MCF 10A (cell line): ENCODE measurements around the gene GRIP1. TPM values are rescaled to one million over a fixed set of nuclear protein-coding genes. Genes with fewer than 3 reads are reported as not detected.

Experiments
- BruUV-seq: library from RNA; stranded (reverse); fragments of 400-500 nt; replicated peaks from 2 replicates; lab custom pipeline; 2021; lab: Mats Ljungman, UMichigan
- CTCF ChIA-PET: fragments of 300-600 bp; sonication (Branson Sonifier 250); formaldehyde crosslinking; extraction: SDS; loops from one replicate; lab custom pipeline; 2021; ENCODE audit warnings: antibody characterized with exemption, inconsistent platforms; lab: Yijun Ruan, JAX
- POLR2A ChIA-PET: fragments of 300-600, 350-650 bp; sonication (Branson Sonifier 250); formaldehyde crosslinking; extraction: SDS; loops from one replicate; lab custom pipeline; 2020; ENCODE audit warnings: antibody characterized with exemption, inconsistent platforms; lab: Yijun Ruan, JAX
- DNase-seq: peaks from one replicate; pipeline ENCODE4 v3.0.0-alpha.2; 2018; ENCODE audit not compliant: unreplicated experiment
- H3K27ac Mint-ChIP-seq: one replicate; pipeline ENCODE4 v1.8.0; 2022; ENCODE audit warnings: mild to moderate bottlenecking, low read depth, mixed read lengths; ENCODE audit not compliant: unreplicated experiment
- H3K27me3 Mint-ChIP-seq: one replicate; pipeline ENCODE4 v1.8.0; 2022; ENCODE audit warnings: mixed read lengths; ENCODE audit not compliant: insufficient read depth, unreplicated experiment
- H3K36me3 Mint-ChIP-seq: one replicate; pipeline ENCODE4 v1.8.0; 2022; ENCODE audit warnings: mild to moderate bottlenecking, moderate library complexity, mixed read lengths; ENCODE audit not compliant: insufficient read depth, unreplicated experiment
- H3K4me1 Mint-ChIP-seq: one replicate; pipeline ENCODE4 v1.8.0; 2022; ENCODE audit warnings: mixed read lengths; ENCODE audit not compliant: insufficient read depth, unreplicated experiment
- H3K4me3 Mint-ChIP-seq: one replicate; pipeline ENCODE4 v1.8.0; 2022; ENCODE audit warnings: mild to moderate bottlenecking, moderate library complexity, mixed read lengths; ENCODE audit not compliant: unreplicated experiment
- H3K9me3 Mint-ChIP-seq: one replicate; pipeline ENCODE4 v1.8.0; 2022; ENCODE audit warnings: mixed read lengths; ENCODE audit not compliant: unreplicated experiment
- intact Hi-C: fragments of 100-400 bp; cut with micrococcal nuclease; formaldehyde crosslinking; loops from 2 replicates; pipeline ENCODE4 v1.14.1; 2022
- total RNA-seq: library from RNA; stranded (reverse); gene quantifications from 2 replicates; pipeline ENCODE4 v1.2.3, GENCODE V29; 2022
- TF ChIP-seq, protein P1 (sequence below): fragments of 200-600 bp; IDR thresholded peaks from one replicate; pipeline ENCODE4 v1.8.0; 2022; ENCODE audit warnings: antibody characterized with exemption, mild to moderate bottlenecking; ENCODE audit not compliant: unreplicated experiment

Gene GRIP1
- total RNA-seq, 1 experiment from 2014 or later, result 8.2 TPM

DNA sequence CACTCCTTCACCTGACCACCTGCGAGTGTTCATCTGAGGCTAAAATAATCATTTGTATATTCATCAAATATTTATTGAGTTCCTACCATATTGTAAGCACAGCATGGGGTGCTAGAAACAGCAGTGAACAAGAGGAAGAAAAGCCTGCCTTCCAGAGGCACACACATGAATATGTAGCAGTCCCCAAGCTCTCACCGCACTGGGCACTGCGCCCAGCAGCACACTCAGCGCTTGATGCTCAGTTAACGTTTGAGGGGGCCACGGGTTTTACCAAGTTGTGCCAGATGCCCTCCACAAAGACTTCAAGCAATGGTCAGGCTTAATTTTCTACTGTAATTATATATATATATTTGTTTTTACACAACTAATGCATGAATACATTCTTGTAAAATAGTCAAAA, 324.6 kb downstream of the GRIP1 start:
- CTCF ChIA-PET, result interaction anchor here (0.7 to 1.3 kb wide), 4 partner anchors 60 to 342 kb away, joined by 3 to 5 read pairs (median 3); no protein-coding TSS in a partner anchor
- Mint-ChIP-seq H3K36me3 (no peaks in the 10 kb centered on the region), H3K27me3 (no peaks in the 10 kb centered on the region), H3K9me3 (no peaks in the 10 kb centered on the region), H3K4me1 (no peaks in the 10 kb centered on the region), H3K27ac (no peak overlapping the region), H3K4me3 (no peak overlapping the region)
- BruUV-seq, result no TSS peak
- POLR2A ChIA-PET, result no interaction called here
- TF ChIP-seq, protein P1, sequence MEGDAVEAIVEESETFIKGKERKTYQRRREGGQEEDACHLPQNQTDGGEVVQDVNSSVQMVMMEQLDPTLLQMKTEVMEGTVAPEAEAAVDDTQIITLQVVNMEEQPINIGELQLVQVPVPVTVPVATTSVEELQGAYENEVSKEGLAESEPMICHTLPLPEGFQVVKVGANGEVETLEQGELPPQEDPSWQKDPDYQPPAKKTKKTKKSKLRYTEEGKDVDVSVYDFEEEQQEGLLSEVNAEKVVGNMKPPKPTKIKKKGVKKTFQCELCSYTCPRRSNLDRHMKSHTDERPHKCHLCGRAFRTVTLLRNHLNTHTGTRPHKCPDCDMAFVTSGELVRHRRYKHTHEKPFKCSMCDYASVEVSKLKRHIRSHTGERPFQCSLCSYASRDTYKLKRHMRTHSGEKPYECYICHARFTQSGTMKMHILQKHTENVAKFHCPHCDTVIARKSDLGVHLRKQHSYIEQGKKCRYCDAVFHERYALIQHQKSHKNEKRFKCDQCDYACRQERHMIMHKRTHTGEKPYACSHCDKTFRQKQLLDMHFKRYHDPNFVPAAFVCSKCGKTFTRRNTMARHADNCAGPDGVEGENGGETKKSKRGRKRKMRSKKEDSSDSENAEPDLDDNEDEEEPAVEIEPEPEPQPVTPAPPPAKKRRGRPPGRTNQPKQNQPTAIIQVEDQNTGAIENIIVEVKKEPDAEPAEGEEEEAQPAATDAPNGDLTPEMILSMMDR, result no peak
- DNase-seq, result no peak
- intact Hi-C loops, result loop anchor here (5.0 kb wide), 1 partner anchor 353 kb away; no protein-coding TSS in a partner anchor

DNA sequence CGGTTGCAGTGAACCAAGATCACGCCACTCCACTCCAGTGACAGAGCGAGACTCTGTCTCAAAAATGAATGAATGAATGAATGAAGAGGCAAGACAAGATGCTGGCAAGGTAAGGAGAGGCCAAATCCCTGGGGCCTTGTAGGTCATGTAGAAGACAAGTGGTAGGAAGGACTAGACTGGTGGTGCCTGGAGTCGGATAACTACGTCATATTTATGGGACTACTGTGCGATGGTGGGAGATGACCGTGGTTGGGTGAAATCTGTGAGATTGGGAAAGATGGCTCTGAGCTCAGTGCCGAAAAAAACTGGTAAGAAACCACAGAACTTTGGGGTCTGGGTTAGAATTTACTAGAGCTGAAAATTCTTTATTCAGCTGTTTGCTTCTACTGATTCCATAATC, 326.0 kb downstream of the GRIP1 start:
- Mint-ChIP-seq H3K4me1 (no peaks in the 10 kb centered on the region), H3K27me3 (no peaks in the 10 kb centered on the region), H3K27ac (no peak overlapping the region), H3K9me3 (no peaks in the 10 kb centered on the region), H3K36me3 (no peaks in the 10 kb centered on the region), H3K4me3 (no peak overlapping the region)
- DNase-seq, result no peak
- BruUV-seq, result no TSS peak
- TF ChIP-seq, protein P1, result no peak
- POLR2A ChIA-PET, result no interaction called here
- intact Hi-C loops, result loop anchor here (1.0 to 5.0 kb wide), 3 partner anchors 56 to 354 kb away; no protein-coding TSS in a partner anchor
- CTCF ChIA-PET, result interaction anchor here (1.0 to 2.5 kb wide), 7 partner anchors 12 to 340 kb away, joined by 4 to 10 read pairs (median 5); no protein-coding TSS in a partner anchor

DNA sequence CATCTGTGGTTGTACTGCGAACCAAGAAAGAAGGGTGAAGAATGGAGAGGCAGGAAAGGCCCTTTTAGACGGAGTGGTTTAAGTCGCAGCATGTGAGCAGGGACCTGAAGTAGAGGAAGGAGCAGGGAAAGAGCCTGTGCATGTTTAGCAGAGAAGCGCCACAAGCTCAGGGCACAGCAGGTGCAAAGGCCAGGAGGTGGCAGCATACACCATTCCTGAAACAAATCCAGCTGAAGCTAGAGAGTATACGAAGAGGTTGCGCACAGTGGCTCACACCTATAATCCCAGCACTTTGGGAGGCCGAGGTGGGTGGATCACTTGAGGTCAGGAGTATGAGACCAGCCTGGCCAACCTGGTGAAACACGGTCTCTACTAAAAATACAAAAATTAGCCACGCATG, 326.7 kb downstream of the GRIP1 start:
- intact Hi-C loops, result loop anchor here (1.0 to 5.0 kb wide), 3 partner anchors 57 to 355 kb away; no protein-coding TSS in a partner anchor
- peak; percentile 41 for DNase-seq
- POLR2A ChIA-PET, result no interaction called here
- no peaks in the 10 kb centered on the region for H3K27me3 Mint-ChIP-seq
- H3K4me3 Mint-ChIP-seq, result no peak overlapping the region
- no peaks in the 10 kb centered on the region for H3K4me1 Mint-ChIP-seq
- no peaks in the 10 kb centered on the region for H3K9me3 Mint-ChIP-seq
- no peak overlapping the region for H3K27ac Mint-ChIP-seq
- BruUV-seq, result no TSS peak
- TF ChIP-seq, protein P1, result peak; percentile 35
- no peaks in the 10 kb centered on the region for H3K36me3 Mint-ChIP-seq
- CTCF ChIA-PET, result interaction anchor here (0.6 to 2.5 kb wide), 8 partner anchors 22 to 350 kb away, joined by 3 to 10 read pairs (median 4); no protein-coding TSS in a partner anchor

DNA sequence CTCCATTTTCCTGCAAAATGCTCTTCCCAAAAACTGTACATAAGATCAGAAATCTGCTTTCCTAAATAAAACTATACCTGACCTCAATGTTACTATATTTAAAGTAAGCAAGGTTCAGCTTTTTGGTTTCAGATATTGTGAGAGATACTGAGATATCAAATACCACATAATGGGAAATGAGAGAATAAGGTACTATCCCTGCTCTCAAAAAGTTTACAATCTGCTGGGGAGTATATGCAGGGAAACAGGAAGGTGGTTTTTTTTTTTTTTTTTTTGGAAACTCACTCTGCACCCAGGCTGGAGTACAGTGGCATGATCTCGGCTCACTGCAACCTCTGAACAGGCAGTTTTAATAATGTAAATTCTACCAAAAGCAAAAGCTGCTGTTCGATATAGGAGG, 327.6 kb downstream of the GRIP1 start:
- CTCF ChIA-PET, result interaction anchor here (0.7 to 2.5 kb wide), 5 partner anchors 22 to 358 kb away, joined by 3 to 10 read pairs (median 5); no protein-coding TSS in a partner anchor
- TF ChIP-seq, protein P1, result no peak
- intact Hi-C loops, result loop anchor here (5.0 kb wide), 1 partner anchor 356 kb away; no protein-coding TSS in a partner anchor
- H3K9me3 Mint-ChIP-seq, result no peaks in the 10 kb centered on the region
- BruUV-seq, result no TSS peak
- H3K36me3 Mint-ChIP-seq, result no peaks in the 10 kb centered on the region
- DNase-seq, result no peak
- H3K4me1 Mint-ChIP-seq, result no peaks in the 10 kb centered on the region
- H3K27ac Mint-ChIP-seq, result no peak overlapping the region
- POLR2A ChIA-PET, result no interaction called here
- H3K27me3 Mint-ChIP-seq, result no peaks in the 10 kb centered on the region
- no peak overlapping the region for H3K4me3 Mint-ChIP-seq
